ENCODE measurements around the gene CFAP53. TPM values are rescaled to one million over a fixed set of nuclear protein-coding genes. Genes with fewer than 3 reads are reported as not detected.

The CFAP53 gene
- total RNA-seq, 1 experiment from 2014 or later = 0.15 TPM

DNA sequence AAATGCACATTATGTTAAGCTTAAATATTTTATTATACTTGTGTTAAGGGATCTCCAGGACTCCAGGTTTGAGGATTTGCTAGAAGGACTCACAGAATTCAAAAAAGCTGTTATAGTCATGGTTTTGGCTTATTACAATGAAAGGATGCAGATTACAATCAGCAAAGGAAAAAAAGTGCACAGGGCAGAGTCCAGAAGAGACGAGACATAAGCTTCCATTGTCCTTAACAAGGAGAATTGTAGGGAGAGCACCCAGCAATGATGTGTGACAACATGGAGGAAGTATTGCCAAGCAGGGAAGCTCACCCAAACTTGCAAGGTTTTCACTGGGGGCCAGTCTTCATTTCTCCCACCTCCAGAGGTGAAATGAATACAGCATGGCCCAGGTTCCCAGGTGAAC lies 58.6 kb downstream of the CFAP53 start:
- no peak overlapping the region for H2BK20ac ChIP-seq (ENCODE audit: low read depth, low read length, poor library complexity, severe bottlenecking)
- no peak overlapping the region for H3K4me2 ChIP-seq (ENCODE audit: insufficient read depth, insufficient read length, low read length)
- H3K4me1 ChIP-seq (ENCODE audit: insufficient read depth, low read length) = no peaks in the 10 kb centered on the region
- no peak overlapping the region for H2BK12ac ChIP-seq (ENCODE audit: insufficient read length, low read depth, low read length)
- H4K91ac ChIP-seq (ENCODE audit: insufficient read length, low read depth, low read length) = no peak overlapping the region
- H3K4ac ChIP-seq (ENCODE audit: low read depth, low read length) = no peak overlapping the region
- no peak overlapping the region for H3T11ph ChIP-seq (ENCODE audit: low read length)
- no peak overlapping the region for H2AFZ ChIP-seq (ENCODE audit: low read length)
- H3K14ac ChIP-seq (ENCODE audit: insufficient read depth, low read length) = no peak overlapping the region
- no peak overlapping the region for H2BK5ac ChIP-seq (ENCODE audit: insufficient read length, low read length)
- H3K9ac ChIP-seq (ENCODE audit: extremely low read depth, insufficient read length, low read length) = no peak overlapping the region
- DNase-seq = no peak
- no peaks in the 10 kb centered on the region for H3K9me3 ChIP-seq (ENCODE audit: control insufficient read depth, low read depth, low read length)
- no peak overlapping the region for H3K4me3 Mint-ChIP-seq
- H3K9me3 Mint-ChIP-seq = no peaks in the 10 kb centered on the region
- no peaks in the 10 kb centered on the region for H3K79me2 ChIP-seq (ENCODE audit: insufficient read depth, low read length)
- H3K23me2 ChIP-seq (ENCODE audit: insufficient read length, low read depth, low read length, poor library complexity, severe bottlenecking) = no peaks in the 10 kb centered on the region
- no peak overlapping the region for H3K56ac ChIP-seq (ENCODE audit: insufficient read length, low read depth, low read length)
- no peak overlapping the region for H3K27ac Mint-ChIP-seq
- H2BK120ac ChIP-seq (ENCODE audit: low read depth, low read length, poor library complexity, severe bottlenecking) = no peak overlapping the region
- H3K27me3 Mint-ChIP-seq (ENCODE audit: low read depth) = peaks cover 14% of the 10 kb centered on the region
- no peak overlapping the region for H3K23ac ChIP-seq (ENCODE audit: insufficient read length, low read depth, low read length)
- H3K4me1 Mint-ChIP-seq = peaks cover 8% of the 10 kb centered on the region in 2 experiments; a peak in 3 of 4 replicates
- H2BK15ac ChIP-seq (ENCODE audit: low read depth, low read length) = no peak overlapping the region
- TF ChIP-seq CTCF (conservative IDR thresholded peaks at IDR 0.05) = no peak
- H3K18ac ChIP-seq (ENCODE audit: insufficient read length, low read depth, low read length) = no peak overlapping the region
- no peaks in the 10 kb centered on the region; the same call in 1 of the 2 replicates for H3K27me3 ChIP-seq (ENCODE audit: insufficient read depth, low read length)
- WGBS (ENCODE audit: extremely low coverage, insufficient read length, low lambda C conversion rate) = no CpG with 5 or more reads among the region's 1 CpG
- H4K20me1 ChIP-seq (ENCODE audit: control insufficient read depth, insufficient read depth, insufficient read length) = no peaks in the 10 kb centered on the region
- H4K5ac ChIP-seq (ENCODE audit: insufficient read length, low read depth, low read length) = no peak overlapping the region
- H3K36me3 Mint-ChIP-seq (ENCODE audit: insufficient read depth in 1 of 3, low read depth in 3 of 3) = no peaks in the 10 kb centered on the region
- no peak overlapping the region for H2AK5ac ChIP-seq (ENCODE audit: insufficient read length, low read length)
- H3K27ac ChIP-seq (ENCODE audit: insufficient read length, low read depth, low read length) = no peak overlapping the region
- H3K79me1 ChIP-seq (ENCODE audit: insufficient read depth, low read depth, low read length, poor library complexity, severe bottlenecking) = no peaks in the 10 kb centered on the region
- no peak overlapping the region for H4K8ac ChIP-seq (replicated peaks; ENCODE audit: insufficient read length, low read depth, low read length)
